Astrocyte of the spinal cord (primary cell): ENCODE measurements around the gene CGRRF1.
A peak's percentile ranks its signal among the peaks of the same experiment; 100 is the strongest.

Experiments
- DNase-seq: peaks from one replicate; pipeline ENCODE4 v3.0.0; 2011; ENCODE audit warnings: low read depth, low spot score
- H3K4me3 ChIP-seq: 2 replicates; pipeline ENCODE4 v1.5.1; 2011; ENCODE audit warnings: low read depth, mild to moderate bottlenecking, low read length, moderate library complexity
- CTCF ChIP-seq: IDR thresholded peaks from 2 replicates; pipeline ENCODE4 v1.5.1; 2012; ENCODE audit warnings: low read depth, mild to moderate bottlenecking, low read length, inconsistent platforms
- in situ Hi-C: cut with HindIII; loops from 2 replicates; pipeline ENCODE4 v1.10.0; 2017; ENCODE audit warnings: low sequenced_read_pairs

The CGRRF1 gene

GRCh38 chr14:54533100-54533499 lies 23.4 kb downstream of the CGRRF1 start:
- no peak for TF ChIP-seq CTCF
- in situ Hi-C loops: no loop called here
- no peak for DNase-seq
- H3K4me3 ChIP-seq: no peak overlapping the region

- peak; percentile 1 for DNase-seq
- TF ChIP-seq CTCF: no peak
- in situ Hi-C loops: no loop called here
- no peak overlapping the region for H3K4me3 ChIP-seq
Observed at GRCh38 chr14:54535126-54535525, 25.4 kb downstream of the CGRRF1 start.

- no peak for DNase-seq
- in situ Hi-C loops: no loop called here
- H3K4me3 ChIP-seq: no peak overlapping the region
- no peak for TF ChIP-seq CTCF
Observed at GRCh38 chr14:54535646-54536045, 25.9 kb downstream of the CGRRF1 start.

DNA sequence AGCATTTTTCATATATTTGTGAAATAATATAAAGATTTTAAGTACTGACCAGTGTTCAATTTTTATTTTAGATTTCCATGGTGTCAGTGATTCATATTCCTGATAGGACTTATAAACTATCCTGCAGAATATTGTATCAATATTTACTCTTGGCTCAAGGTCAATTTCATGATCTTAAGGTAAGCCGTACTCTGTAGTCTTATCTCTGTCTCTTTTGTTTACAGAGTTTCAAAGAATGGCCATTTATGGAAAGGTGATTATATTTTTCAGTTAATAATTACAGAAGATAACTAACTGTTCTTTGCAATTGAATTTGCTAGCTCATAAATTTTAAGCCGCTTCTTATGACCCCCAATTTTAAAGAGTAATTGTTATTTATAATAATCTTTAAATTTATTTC lies 27.9 kb downstream of the CGRRF1 start:
- no peak for DNase-seq
- no peak for TF ChIP-seq CTCF
- in situ Hi-C loops: no loop called here
- no peak overlapping the region for H3K4me3 ChIP-seq

DNA sequence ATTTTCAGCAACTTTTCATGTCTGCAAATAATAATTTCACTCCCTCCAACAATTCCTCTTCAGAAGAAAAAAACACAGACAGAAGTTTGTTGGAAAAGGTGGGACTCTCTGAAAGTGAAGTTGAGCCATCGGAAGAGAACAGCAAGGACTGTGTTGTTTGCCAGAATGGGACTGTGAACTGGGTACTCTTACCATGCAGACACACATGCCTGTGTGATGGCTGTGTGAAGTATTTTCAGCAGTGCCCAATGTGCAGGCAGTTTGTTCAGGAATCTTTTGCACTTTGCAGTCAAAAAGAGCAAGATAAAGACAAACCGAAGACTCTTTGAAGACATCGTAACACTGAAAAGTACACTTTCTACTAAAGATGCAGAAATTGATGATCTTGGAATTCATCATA lies 28.3 kb downstream of the CGRRF1 start:
- DNase-seq: no peak
- no peak overlapping the region for H3K4me3 ChIP-seq
- TF ChIP-seq CTCF: no peak
- in situ Hi-C loops: no loop called here

- TF ChIP-seq CTCF: no peak
- in situ Hi-C loops: no loop called here
- DNase-seq: no peak
- H3K4me3 ChIP-seq: no peak overlapping the region
Observed at GRCh38 chr14:54547583-54547982, 37.9 kb downstream of the CGRRF1 start.

DNA sequence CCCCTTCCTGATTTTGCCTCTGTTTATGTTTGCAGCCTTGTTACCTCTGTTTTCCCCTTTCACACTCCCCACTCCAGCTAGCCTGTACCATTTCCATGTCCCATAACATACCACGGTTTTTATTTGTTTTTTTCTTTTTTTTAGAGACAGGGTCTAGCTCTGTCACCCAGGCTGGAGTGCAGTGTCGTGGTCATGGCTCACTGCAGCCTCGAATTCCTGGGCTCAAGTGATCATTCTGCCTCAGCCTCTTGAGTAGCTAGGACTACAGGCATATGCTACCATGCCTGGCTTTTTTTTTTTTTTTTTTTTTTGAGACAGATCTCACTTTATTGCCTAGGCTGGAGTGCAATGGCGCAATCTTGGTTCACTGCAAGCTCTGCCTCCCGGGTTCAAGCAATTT lies 38.8 kb downstream of the CGRRF1 start:
- in situ Hi-C loops: no loop called here
- no peak for TF ChIP-seq CTCF

More for the DNA sequence above, 38.8 kb downstream of the CGRRF1 start:
- no peak for DNase-seq
- no peak overlapping the region for H3K4me3 ChIP-seq
